ENCODE data around the gene STRN.

Gene STRN

GRCh38 chr2:36973320-36973719 is 7.0 kb upstream of the STRN start:
- Histone ChIP-seq H3K4me2 (no peak overlapping the region), H3K4me3 (IDR thresholded peaks at IDR 0.05; ENCODE audit: insufficient read depth, low read depth, low read length) (no peak overlapping the region), H4K20me1 (ENCODE audit: insufficient read depth) (no peaks in the 10 kb centered on the region), H3K36me3 (ENCODE audit: insufficient read depth) (no peaks in the 10 kb centered on the region), H3K9ac (no peak overlapping the region), H2AFZ (ENCODE audit: low read depth) (no peak overlapping the region), H3K79me2 (ENCODE audit: insufficient read depth, low read depth) (no peaks in the 10 kb centered on the region), H3K27me3 (ENCODE audit: insufficient read depth, low read depth) (no peaks in the 10 kb centered on the region), H3K4me1 (ENCODE audit: low read depth, poor library complexity, severe bottlenecking) (no peaks in the 10 kb centered on the region), H3K27ac (no peak overlapping the region)
- TF ChIP-seq, protein P1, sequence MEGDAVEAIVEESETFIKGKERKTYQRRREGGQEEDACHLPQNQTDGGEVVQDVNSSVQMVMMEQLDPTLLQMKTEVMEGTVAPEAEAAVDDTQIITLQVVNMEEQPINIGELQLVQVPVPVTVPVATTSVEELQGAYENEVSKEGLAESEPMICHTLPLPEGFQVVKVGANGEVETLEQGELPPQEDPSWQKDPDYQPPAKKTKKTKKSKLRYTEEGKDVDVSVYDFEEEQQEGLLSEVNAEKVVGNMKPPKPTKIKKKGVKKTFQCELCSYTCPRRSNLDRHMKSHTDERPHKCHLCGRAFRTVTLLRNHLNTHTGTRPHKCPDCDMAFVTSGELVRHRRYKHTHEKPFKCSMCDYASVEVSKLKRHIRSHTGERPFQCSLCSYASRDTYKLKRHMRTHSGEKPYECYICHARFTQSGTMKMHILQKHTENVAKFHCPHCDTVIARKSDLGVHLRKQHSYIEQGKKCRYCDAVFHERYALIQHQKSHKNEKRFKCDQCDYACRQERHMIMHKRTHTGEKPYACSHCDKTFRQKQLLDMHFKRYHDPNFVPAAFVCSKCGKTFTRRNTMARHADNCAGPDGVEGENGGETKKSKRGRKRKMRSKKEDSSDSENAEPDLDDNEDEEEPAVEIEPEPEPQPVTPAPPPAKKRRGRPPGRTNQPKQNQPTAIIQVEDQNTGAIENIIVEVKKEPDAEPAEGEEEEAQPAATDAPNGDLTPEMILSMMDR (conservative IDR thresholded peaks at IDR 0.05; ENCODE audit: low read depth, low read length): no peak

- Histone ChIP-seq H3K4me2 (no peak overlapping the region), H3K4me3 (IDR thresholded peaks at IDR 0.05; ENCODE audit: insufficient read depth, low read depth, low read length) (no peak overlapping the region), H2AFZ (ENCODE audit: low read depth) (no peak overlapping the region), H3K36me3 (ENCODE audit: insufficient read depth) (no peaks in the 10 kb centered on the region), H3K79me2 (ENCODE audit: insufficient read depth, low read depth) (no peaks in the 10 kb centered on the region), H3K27me3 (ENCODE audit: insufficient read depth, low read depth) (no peaks in the 10 kb centered on the region), H3K4me1 (ENCODE audit: low read depth, poor library complexity, severe bottlenecking) (peaks cover 8% of the 10 kb centered on the region), H4K20me1 (ENCODE audit: insufficient read depth) (no peaks in the 10 kb centered on the region), H3K27ac (no peak overlapping the region), H3K9ac (no peak overlapping the region)
- TF ChIP-seq, protein P1 (conservative IDR thresholded peaks at IDR 0.05; ENCODE audit: low read depth, low read length): no peak
Measured at GRCh38 chr2:36971990-36972389, 5.7 kb upstream of the STRN start.

- H3K27ac ChIP-seq: peak overlapping the region; percentile 72
Measured at GRCh38 chr2:36967236-36967876, 1.0 kb upstream of the STRN start.

GRCh38 chr2:36965751-36966369 is 476 bp downstream of the STRN start:
- TF ChIP-seq, protein P1 (conservative IDR thresholded peaks at IDR 0.05; ENCODE audit: low read depth, low read length): no peak
- Histone ChIP-seq H3K79me2 (ENCODE audit: insufficient read depth, low read depth) (peaks cover 13% of the 10 kb centered on the region; the same call in 1 of the 2 replicates), H3K4me2 (peak overlapping the region; percentile 84), H3K9ac (peak overlapping the region; percentile 51; the same call in 1 of the 2 replicates), H2AFZ (ENCODE audit: low read depth) (peak overlapping the region; percentile 88), H3K4me3 (IDR thresholded peaks at IDR 0.05; ENCODE audit: insufficient read depth, low read depth, low read length) (peak overlapping the region; percentile 91), H3K27me3 (ENCODE audit: insufficient read depth, low read depth) (no peaks in the 10 kb centered on the region), H3K4me1 (ENCODE audit: low read depth, poor library complexity, severe bottlenecking) (peaks cover 22% of the 10 kb centered on the region), H3K36me3 (ENCODE audit: insufficient read depth) (no peaks in the 10 kb centered on the region), H4K20me1 (ENCODE audit: insufficient read depth) (no peaks in the 10 kb centered on the region), H3K27ac (peak overlapping the region; percentile 29; the same call in 1 of the 2 replicates)

More at GRCh38 chr2:36967236-36967876, 1.0 kb upstream of the STRN start:
- H3K4me2 ChIP-seq: peak overlapping the region; percentile 72
- peak overlapping the region; percentile 82 for H3K4me3 ChIP-seq (IDR thresholded peaks at IDR 0.05; ENCODE audit: insufficient read depth, low read depth, low read length)
- peak overlapping the region; percentile 94 for H2AFZ ChIP-seq (ENCODE audit: low read depth)
- H3K79me2 ChIP-seq (ENCODE audit: insufficient read depth, low read depth): peaks cover 13% of the 10 kb centered on the region; the same call in 1 of the 2 replicates
- TF ChIP-seq, protein P1 (conservative IDR thresholded peaks at IDR 0.05; ENCODE audit: low read depth, low read length): no peak
- peaks cover 22% of the 10 kb centered on the region for H3K4me1 ChIP-seq (ENCODE audit: low read depth, poor library complexity, severe bottlenecking)
- H3K9ac ChIP-seq: peak overlapping the region; percentile 75
- H3K36me3 ChIP-seq (ENCODE audit: insufficient read depth): no peaks in the 10 kb centered on the region
- H3K27me3 ChIP-seq (ENCODE audit: insufficient read depth, low read depth): no peaks in the 10 kb centered on the region
- no peaks in the 10 kb centered on the region for H4K20me1 ChIP-seq (ENCODE audit: insufficient read depth)

All from KMS-11 (cell line).